SK-N-SH treated with all-trans-retinoic acid at 6 μM for 48 hours (cell line): ENCODE data around the gene MARS1.

Experiments used
- ESRRG ChIP-seq: fragments of 250-450 bp; sonication (Bioruptor Pico); IDR thresholded peaks from 2 replicates; pipeline ENCODE4 v1.6.1; 2021; ENCODE audit warnings: mild to moderate bottlenecking
- PATZ1 ChIP-seq: fragments of 250-450 bp; sonication (Bioruptor Pico); IDR thresholded peaks from 2 replicates; pipeline ENCODE4 v1.8.0; 2020; ENCODE audit warnings: mild to moderate bottlenecking, moderate library complexity, borderline replicate concordance
- ZFP30 ChIP-seq: fragments of 450-650 bp; formaldehyde crosslinking; IDR thresholded peaks from 2 replicates; pipeline ENCODE4 v1.5.0; 2022; ENCODE audit warnings: mild to moderate bottlenecking, moderate library complexity
- ZNF8 ChIP-seq: fragments of 450-650 bp; formaldehyde crosslinking; IDR thresholded peaks from 2 replicates; pipeline ENCODE4 v1.5.0; 2020; ENCODE audit warnings: mild to moderate bottlenecking, moderate library complexity

GRCh38 chr12:57456145-57456700 lies 31.6 kb upstream of the MARS1 start:
- no peak for TF ChIP-seq ZNF8
- TF ChIP-seq ZFP30 (CRISPR knock-in tag), result no peak
- no peak for TF ChIP-seq ESRRG
- no peak for TF ChIP-seq PATZ1 (CRISPR knock-in tag)
